Stimulated activated naive B cell treated with anti-CD40 and anti-IgM and Interleukin-4, amounts not matched to agents 10 μg/mL and 1 μg/mL and 100 μg/mL, for 72 hours (primary cell): Measurements from ENCODE around the gene EIF5A.

ENCODE experiments used
- ATAC-seq, 2 donors: fragments of 150-1000 bp; cut with Tn5 transposase; replicated peaks; 2 replicates each; pipeline ENCODE4 v1.10.0; 2021; ENCODE audit warnings: moderate library complexity in 1 of 2
- DNase-seq: peaks from one replicate; pipeline ENCODE4 v3.0.0; 2021
- H3K27ac Mint-ChIP-seq: one replicate; pipeline ENCODE4 v1.8.0; 2022; ENCODE audit warnings: mild to moderate bottlenecking, mixed read lengths
- H3K27me3 Mint-ChIP-seq, 2 donors: one replicate each; pipeline ENCODE4 v1.8.0; 2022; ENCODE audit warnings: mixed read lengths in 2 of 2
- H3K36me3 Mint-ChIP-seq, 2 donors: one replicate each; pipeline ENCODE4 v1.8.0; 2022; ENCODE audit warnings: mixed read lengths in 2 of 2, mild to moderate bottlenecking in 1 of 2
- H3K4me1 Mint-ChIP-seq, 2 donors: one replicate each; pipeline ENCODE4 v1.8.0; 2022; ENCODE audit warnings: mixed read lengths in 2 of 2, mild to moderate bottlenecking in 1 of 2
- H3K4me3 Mint-ChIP-seq, 2 donors: one replicate each; pipeline ENCODE4 v1.8.0; 2022; ENCODE audit warnings: mild to moderate bottlenecking in 2 of 2, mixed read lengths in 2 of 2, moderate library complexity in 1 of 2
- H3K9me3 Mint-ChIP-seq, 2 donors: one replicate each; pipeline ENCODE4 v1.8.0; 2022; ENCODE audit warnings: mixed read lengths in 2 of 2, mild to moderate bottlenecking in 1 of 2

Gene EIF5A

GRCh38 chr17:7293816-7294613, 13.4 kb upstream of the EIF5A start:
- Mint-ChIP-seq H3K36me3 (no peaks in the 10 kb centered on the region), H3K9me3 (no peaks in the 10 kb centered on the region), H3K4me3 (peak overlapping the region in 1 of 2 donors; percentile 79), H3K27me3 (peaks cover 43 to 61% of the 10 kb centered on the region in 2 donors), H3K27ac (no peak overlapping the region), H3K4me1 (peaks cover 16 to 23% of the 10 kb centered on the region in 2 donors)
- no peak for DNase-seq
- ATAC-seq = no peak

DNA sequence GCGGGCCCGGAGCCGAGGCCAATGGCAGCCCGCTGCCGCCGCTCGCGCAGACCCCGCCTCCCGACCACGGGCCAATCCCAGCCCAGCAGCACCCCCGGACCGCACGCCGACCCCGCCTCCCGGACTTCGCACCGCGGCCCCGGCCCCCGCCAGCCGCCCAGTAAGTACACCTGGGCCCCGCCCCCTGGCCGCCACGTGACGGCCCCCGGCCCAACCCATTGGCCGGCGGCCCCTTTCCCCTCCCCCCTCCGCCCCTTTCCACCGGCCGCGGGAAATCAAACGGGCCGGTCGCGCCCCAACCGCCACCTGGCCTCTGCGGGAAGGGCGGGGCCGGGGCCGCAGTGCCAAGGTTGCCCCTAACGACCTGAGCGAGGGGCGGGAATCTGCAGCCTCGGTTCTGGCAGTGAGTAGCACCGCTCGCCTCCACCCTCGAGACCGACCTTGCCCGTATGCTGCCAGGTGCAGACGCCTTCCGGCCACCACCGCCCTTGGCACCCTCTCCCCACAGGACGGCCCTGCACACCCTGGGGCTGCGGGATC, 12.7 kb upstream of the EIF5A start, which contains the start of gene YBX2:
TSS of gene YBX2 (minus strand) at position 26 of the 540 bp plus-strand sequence. CDS start 139 bp downstream, outside the sequence.
- Mint-ChIP-seq H3K27me3 (peaks cover 43 to 61% of the 10 kb centered on the region in 2 donors), H3K27ac (peak within 1 kb of the TSS; percentile 73), H3K36me3 (no peaks in the 10 kb centered on the region), H3K4me1 (peaks cover 16 to 23% of the 10 kb centered on the region in 2 donors), H3K9me3 (no peaks in the 10 kb centered on the region), H3K4me3 (peak within 1 kb of the TSS; percentile 76 to 79)
- ATAC-seq (peak; percentile 60 to 67), DNase-seq (no peak)

- H3K9me3 Mint-ChIP-seq = no peaks in the 10 kb centered on the region
- peak overlapping the region; percentile 73 for H3K27ac Mint-ChIP-seq
- H3K4me1 Mint-ChIP-seq = peaks cover 16 to 23% of the 10 kb centered on the region in 2 donors
- ATAC-seq = peak in 1 of 2 donors; percentile 41
- no peak for DNase-seq
- H3K4me3 Mint-ChIP-seq = peak overlapping the region; percentile 76 to 79
- H3K36me3 Mint-ChIP-seq = no peaks in the 10 kb centered on the region
- peaks cover 43 to 62% of the 10 kb centered on the region in 2 donors for H3K27me3 Mint-ChIP-seq
Measured at GRCh38 chr17:7295230-7296180, 11.9 kb upstream of the EIF5A start.

- peaks cover 39 to 56% of the 10 kb centered on the region in 2 donors for H3K27me3 Mint-ChIP-seq
- H3K4me3 Mint-ChIP-seq = peak overlapping the region; percentile 52 to 61
- H3K36me3 Mint-ChIP-seq = no peaks in the 10 kb centered on the region
- DNase-seq (peak; percentile 67), ATAC-seq (peak; percentile 64 to 69)
- H3K27ac Mint-ChIP-seq = peak overlapping the region; percentile 42
- no peaks in the 10 kb centered on the region for H3K9me3 Mint-ChIP-seq
- peaks cover 16 to 23% of the 10 kb centered on the region in 2 donors for H3K4me1 Mint-ChIP-seq
Measured at GRCh38 chr17:7296189-7296861, 11.1 kb upstream of the EIF5A start.

GRCh38 chr17:7304179-7304578, 3.2 kb upstream of the EIF5A start:
- no peak overlapping the region for H3K27ac Mint-ChIP-seq
- DNase-seq (no peak), ATAC-seq (no peak)
- H3K9me3 Mint-ChIP-seq = no peaks in the 10 kb centered on the region
- H3K36me3 Mint-ChIP-seq = peaks cover 11 to 14% of the 10 kb centered on the region in 2 donors
- peaks cover 6 to 18% of the 10 kb centered on the region in 2 donors for H3K4me1 Mint-ChIP-seq
- H3K4me3 Mint-ChIP-seq = no peak overlapping the region
- peaks cover 10 to 18% of the 10 kb centered on the region in 2 donors for H3K27me3 Mint-ChIP-seq

DNA sequence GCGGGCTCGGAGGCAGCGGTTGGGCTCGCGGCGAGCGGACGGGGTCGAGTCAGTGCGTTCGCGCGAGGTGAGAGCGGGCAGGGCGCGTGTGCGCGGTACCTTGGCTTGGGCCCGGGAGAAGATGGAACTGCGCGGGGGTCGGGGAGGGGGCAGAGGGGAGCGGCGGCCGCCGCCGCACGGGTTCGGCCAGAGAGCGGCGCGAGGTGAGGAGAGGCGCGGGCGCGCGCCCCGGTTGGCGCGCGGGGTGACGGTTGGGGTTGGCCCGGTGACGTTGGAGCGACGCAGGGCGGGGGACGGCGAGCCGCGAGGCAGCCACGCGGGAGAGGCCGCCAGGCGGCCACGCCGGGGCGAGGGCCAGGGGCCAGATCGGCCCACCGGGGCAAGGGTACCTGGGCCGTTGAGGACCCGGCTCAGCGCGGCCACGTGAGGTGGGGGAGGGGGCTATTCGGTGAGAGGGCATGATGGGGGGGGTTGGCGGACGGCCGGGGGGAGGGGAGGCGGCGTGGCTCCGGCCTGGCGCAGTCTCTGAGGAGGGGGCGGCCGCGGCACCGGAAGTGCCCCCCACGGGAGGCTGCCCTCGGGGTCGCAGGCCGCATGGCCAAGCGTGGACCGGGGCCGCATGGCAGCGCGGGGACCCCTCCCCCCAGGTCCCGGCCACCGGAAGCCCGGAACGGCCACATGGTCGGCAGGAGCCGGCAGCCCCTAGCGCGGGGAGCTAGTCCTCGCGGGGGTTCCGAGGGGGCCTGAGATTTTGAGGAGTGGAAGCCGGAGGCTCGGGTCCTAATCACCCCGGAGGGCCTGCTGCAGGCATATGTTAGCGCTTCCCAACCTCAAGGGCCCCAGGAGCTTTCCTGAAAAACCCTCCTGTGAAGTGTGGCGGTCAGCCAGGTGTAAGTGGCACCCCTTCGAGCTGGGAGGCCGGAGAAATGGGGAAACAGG, 527 bp downstream of the EIF5A start:
- H3K27me3 Mint-ChIP-seq = no peaks in the 10 kb centered on the region
- peak overlapping the region; percentile 87 to 90 for H3K4me3 Mint-ChIP-seq
- H3K9me3 Mint-ChIP-seq = no peaks in the 10 kb centered on the region
- peak overlapping the region; percentile 99 for H3K27ac Mint-ChIP-seq
- peak; percentile 24 to 27 for ATAC-seq
- peaks cover 35 to 55% of the 10 kb centered on the region in 2 donors for H3K4me1 Mint-ChIP-seq
- peak; percentile 50 for DNase-seq
- H3K36me3 Mint-ChIP-seq = peaks cover 46 to 50% of the 10 kb centered on the region in 2 donors

DNA sequence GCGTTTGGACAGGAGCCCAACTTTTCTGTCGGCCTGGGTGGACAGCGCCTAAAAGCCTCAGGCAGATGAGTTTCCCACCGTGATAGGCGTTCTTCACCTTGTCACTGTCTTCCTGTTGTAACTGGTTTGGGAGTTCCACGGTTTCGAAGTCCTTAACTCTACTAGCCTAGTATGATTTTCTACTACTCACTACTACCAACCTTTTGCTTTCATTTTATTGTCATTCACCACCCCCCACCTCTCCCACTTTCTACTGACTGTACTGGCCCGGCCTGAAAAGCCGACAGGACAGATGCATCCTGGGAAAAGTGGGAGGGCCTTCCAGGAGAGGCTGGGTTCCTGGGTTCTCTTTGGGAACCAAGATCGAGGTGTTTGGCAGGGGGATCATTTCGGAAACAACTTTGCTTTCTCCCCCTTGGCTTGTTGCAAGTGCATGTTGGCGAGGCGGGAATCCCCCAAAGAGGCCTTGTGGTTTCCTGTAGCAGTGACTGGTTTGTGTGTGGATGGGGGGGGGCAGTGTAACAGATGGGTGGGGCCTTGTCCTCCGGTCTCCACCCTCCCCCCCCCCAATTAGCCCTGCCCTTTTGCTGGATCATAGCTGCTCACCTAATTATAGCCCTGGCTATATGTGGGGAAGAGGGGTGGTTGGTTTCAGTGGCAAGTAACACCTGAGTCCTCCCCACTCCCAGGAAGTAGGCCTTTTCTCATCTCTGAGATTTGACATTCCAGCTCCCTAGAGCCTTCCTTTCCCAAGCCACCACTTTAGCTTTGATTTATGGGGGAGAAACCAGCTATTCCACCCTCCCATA, 1.4 kb downstream of the EIF5A start:
- peaks cover 50 to 59% of the 10 kb centered on the region in 2 donors for H3K36me3 Mint-ChIP-seq
- peak; percentile 81 for DNase-seq
- H3K27ac Mint-ChIP-seq = peak overlapping the region; percentile 99
- peak overlapping the region; percentile 87 to 90 for H3K4me3 Mint-ChIP-seq
- H3K27me3 Mint-ChIP-seq = no peaks in the 10 kb centered on the region
- H3K9me3 Mint-ChIP-seq = no peaks in the 10 kb centered on the region
- H3K4me1 Mint-ChIP-seq = peaks cover 44 to 64% of the 10 kb centered on the region in 2 donors
- peak; percentile 26 to 28 for ATAC-seq

DNA sequence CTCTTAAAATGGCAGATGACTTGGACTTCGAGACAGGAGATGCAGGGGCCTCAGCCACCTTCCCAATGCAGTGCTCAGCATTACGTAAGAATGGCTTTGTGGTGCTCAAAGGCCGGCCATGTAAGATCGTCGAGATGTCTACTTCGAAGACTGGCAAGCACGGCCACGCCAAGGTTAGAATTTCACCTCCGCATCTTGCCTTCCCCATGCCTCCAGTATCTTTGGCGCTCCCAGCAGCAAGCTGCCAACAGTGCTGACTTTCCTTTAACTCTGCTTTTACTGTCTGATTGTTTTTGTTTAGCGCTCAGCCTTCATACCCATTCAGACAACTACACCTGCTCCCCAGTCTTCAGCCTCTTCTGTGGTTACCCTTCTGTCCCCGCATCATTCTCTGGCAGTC, 2.2 kb downstream of the EIF5A start:
- Mint-ChIP-seq H3K36me3 (peaks cover 53 to 67% of the 10 kb centered on the region in 2 donors), H3K4me3 (peak overlapping the region; percentile 87 to 90), H3K4me1 (peaks cover 51 to 72% of the 10 kb centered on the region in 2 donors), H3K27me3 (no peaks in the 10 kb centered on the region), H3K27ac (peak overlapping the region; percentile 99), H3K9me3 (no peaks in the 10 kb centered on the region)
- ATAC-seq = no peak
- no peak for DNase-seq

- no peak for ATAC-seq
- H3K27ac Mint-ChIP-seq = peak overlapping the region; percentile 99
- peak overlapping the region; percentile 87 to 90 for H3K4me3 Mint-ChIP-seq
Measured at GRCh38 chr17:7311110-7311705, 3.8 kb downstream of the EIF5A start.

GRCh38 chr17:7312432-7313087, 5.1 kb downstream of the EIF5A start:
- Mint-ChIP-seq H3K27ac (peak overlapping the region; percentile 86), H3K27me3 (no peaks in the 10 kb centered on the region), H3K36me3 (peaks cover 65 to 83% of the 10 kb centered on the region in 2 donors), H3K4me1 (peaks cover 57 to 87% of the 10 kb centered on the region in 2 donors), H3K4me3 (peak overlapping the region; percentile 83 to 87), H3K9me3 (no peaks in the 10 kb centered on the region)
- DNase-seq (no peak), ATAC-seq (no peak)

More at GRCh38 chr17:7311110-7311705, 3.8 kb downstream of the EIF5A start:
- H3K4me1 Mint-ChIP-seq = peaks cover 56 to 88% of the 10 kb centered on the region in 2 donors
- H3K36me3 Mint-ChIP-seq = peaks cover 60 to 79% of the 10 kb centered on the region in 2 donors
- H3K9me3 Mint-ChIP-seq = no peaks in the 10 kb centered on the region
- DNase-seq = no peak
- no peaks in the 10 kb centered on the region for H3K27me3 Mint-ChIP-seq

DNA sequence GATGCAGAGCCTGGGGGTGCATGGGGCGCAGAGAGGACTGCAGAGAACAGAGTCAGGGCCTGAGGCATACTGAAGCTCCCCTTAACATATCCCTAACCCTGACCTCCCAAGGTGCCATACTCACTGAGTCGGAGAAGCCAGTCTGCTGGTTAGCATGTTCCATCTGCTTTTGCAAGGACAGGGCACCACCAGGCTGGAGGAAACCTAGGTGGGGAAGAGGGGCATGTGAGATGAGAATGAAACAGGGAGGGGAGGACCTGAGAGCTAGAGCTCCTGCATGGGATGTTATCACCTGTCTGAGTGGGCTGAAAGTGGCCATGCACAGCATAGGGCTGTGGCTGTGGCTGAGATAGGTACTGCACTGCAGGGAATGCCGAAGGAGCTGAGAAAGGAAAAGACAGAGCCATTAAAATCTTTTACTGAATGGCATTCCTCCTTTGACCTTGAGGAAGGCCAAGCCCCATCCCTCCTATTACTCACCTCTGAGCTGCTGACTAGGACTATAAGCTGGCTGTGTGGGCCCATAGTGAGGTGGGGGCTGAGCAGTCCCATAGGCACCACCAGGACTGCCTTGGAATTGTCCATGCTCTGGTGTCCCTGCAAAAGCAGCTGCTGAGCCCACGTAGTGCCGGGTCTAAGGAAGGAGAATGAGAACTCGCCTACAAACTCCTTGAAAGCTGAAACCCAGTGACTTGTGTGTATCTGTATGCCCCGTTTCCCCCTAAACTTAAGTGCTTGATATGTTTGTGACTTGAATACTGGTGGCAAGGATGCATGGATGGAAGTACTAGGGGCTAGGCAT, 5.9 kb downstream of the EIF5A start:
- ATAC-seq (peak in 1 of 2 donors; percentile 13), DNase-seq (no peak)
- Mint-ChIP-seq H3K9me3 (no peaks in the 10 kb centered on the region), H3K4me3 (peak overlapping the region; percentile 83 to 87), H3K27me3 (no peaks in the 10 kb centered on the region), H3K4me1 (peaks cover 59 to 90% of the 10 kb centered on the region in 2 donors), H3K27ac (peak overlapping the region; percentile 93), H3K36me3 (peaks cover 68 to 88% of the 10 kb centered on the region in 2 donors)
